HEK293T (cell line): Measurements from ENCODE around the gene NEURL4.
"Not testable (repeated sequence)": the region's sequence is repeated elsewhere in the genome, so short reads cannot be mapped to it uniquely, and the experiment has no call there.

Source experiments
- BHLHE40 ChIP-seq: fragments of 450-650 bp; IDR thresholded peaks from 2 replicates; pipeline ENCODE4 v1.6.1; 2016; ENCODE audit warnings: mild to moderate bottlenecking, moderate library complexity, borderline replicate concordance
- ELF4 ChIP-seq: fragments of 450-650 bp; IDR thresholded peaks from 2 replicates; pipeline ENCODE4 v1.6.1; 2017; ENCODE audit warnings: antibody characterized with exemption
- FOXK2 ChIP-seq: fragments of 450-650 bp; IDR thresholded peaks from 2 replicates; pipeline ENCODE4 v1.6.1; 2016; ENCODE audit warnings: mild to moderate bottlenecking
- HDGF ChIP-seq: fragments of 450-650 bp; IDR thresholded peaks from 2 replicates; pipeline ENCODE4 v1.6.1; 2017; ENCODE audit warnings: antibody characterized with exemption, borderline replicate concordance
- L3MBTL2 ChIP-seq: fragments of 450-650 bp; conservative IDR thresholded peaks from 2 replicates; pipeline ENCODE4 v1.6.1; 2016; ENCODE audit warnings: mild to moderate bottlenecking
- NFRKB ChIP-seq: fragments of 450-650 bp; IDR thresholded peaks from 2 replicates; pipeline ENCODE4 v1.6.1; 2016; ENCODE audit warnings: mild to moderate bottlenecking, moderate library complexity
- SP1 ChIP-seq: fragments of 450-650 bp; IDR thresholded peaks from 2 replicates; pipeline ENCODE4 v1.6.1; 2017
- ZNF384 ChIP-seq: fragments of 450-650 bp; IDR thresholded peaks from 2 replicates; pipeline ENCODE4 v1.6.1; 2016
- TF ChIP-seq, protein P1 (sequence below): fragments of 450-650 bp; IDR thresholded peaks from 2 replicates; pipeline ENCODE4 v1.6.1; 2016

DNA sequence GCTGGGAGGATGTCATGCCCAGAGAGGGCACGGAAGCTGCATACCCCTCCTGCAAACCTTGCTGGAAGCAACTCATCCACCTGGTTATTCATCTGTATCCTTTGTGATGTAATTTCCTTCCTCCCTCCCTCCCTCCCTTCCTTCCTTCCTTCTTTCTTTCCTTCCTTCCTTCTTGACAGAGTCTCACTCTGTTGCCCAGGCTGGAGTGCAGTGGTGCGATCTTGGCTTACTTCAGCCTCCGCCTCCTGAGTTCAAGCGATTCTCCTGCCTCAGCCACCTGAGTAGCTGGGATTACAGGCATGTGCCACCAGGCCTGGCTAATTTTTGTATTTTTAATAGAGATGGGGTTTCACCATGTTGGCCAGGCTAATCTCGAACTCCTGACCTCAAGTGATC, 39.5 kb upstream of the NEURL4 start:
- TF ChIP-seq ELF4, NFRKB, HDGF, ZNF384, FOXK2, BHLHE40, SP1, L3MBTL2: not testable (repeated sequence)
- TF ChIP-seq, protein P1, sequence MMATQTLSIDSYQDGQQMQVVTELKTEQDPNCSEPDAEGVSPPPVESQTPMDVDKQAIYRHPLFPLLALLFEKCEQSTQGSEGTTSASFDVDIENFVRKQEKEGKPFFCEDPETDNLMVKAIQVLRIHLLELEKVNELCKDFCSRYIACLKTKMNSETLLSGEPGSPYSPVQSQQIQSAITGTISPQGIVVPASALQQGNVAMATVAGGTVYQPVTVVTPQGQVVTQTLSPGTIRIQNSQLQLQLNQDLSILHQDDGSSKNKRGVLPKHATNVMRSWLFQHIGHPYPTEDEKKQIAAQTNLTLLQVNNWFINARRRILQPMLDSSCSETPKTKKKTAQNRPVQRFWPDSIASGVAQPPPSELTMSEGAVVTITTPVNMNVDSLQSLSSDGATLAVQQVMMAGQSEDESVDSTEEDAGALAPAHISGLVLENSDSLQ, result not testable (repeated sequence)
